ENCODE data around the gene KRT82.
"Not testable (repeated sequence)": the region's sequence is repeated elsewhere in the genome, so short reads cannot be mapped to it uniquely, and the experiment has no call there.

Gene KRT82

GRCh38 chr12:52434760-52435530 lies 28.8 kb upstream of the KRT82 start:
- DNase-seq, result no peak

GRCh38 chr12:52434081-52434733 lies 28.1 kb upstream of the KRT82 start, which contains the start of gene KRT75:
KRT75 (minus strand) TSS chr12:52434371; CDS start chr12:52434304, 67 bp downstream.
- no peak for DNase-seq

DNA sequence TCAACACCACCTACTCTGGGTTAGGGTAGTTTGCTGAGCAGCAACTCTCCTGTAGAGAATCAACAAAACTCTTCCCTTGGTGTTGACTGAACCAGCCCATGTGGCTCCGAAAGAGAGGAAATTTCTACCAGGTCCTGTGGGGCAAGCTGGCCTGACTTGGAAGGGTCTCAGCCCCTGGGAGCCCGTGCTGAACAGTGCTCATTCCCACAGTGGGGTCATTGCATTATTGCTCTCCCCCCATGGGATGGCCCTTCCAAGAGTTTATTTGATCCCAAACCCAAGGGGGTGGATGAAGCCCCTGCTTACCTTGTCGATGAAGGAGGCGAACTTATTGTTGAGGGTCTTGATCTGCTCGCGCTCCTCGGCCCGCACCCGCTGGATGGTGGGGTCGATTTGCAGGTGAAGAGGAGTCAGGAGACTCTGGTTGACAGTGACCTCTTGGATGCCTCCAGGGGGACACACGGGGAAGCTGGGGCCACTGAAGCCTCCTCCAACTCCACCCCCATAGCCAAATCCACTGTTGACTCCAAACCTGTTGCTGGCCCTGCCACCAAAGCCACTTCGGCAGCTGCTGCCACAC lies 27.5 kb upstream of the KRT82 start:
- DNase-seq, result no peak

DNA sequence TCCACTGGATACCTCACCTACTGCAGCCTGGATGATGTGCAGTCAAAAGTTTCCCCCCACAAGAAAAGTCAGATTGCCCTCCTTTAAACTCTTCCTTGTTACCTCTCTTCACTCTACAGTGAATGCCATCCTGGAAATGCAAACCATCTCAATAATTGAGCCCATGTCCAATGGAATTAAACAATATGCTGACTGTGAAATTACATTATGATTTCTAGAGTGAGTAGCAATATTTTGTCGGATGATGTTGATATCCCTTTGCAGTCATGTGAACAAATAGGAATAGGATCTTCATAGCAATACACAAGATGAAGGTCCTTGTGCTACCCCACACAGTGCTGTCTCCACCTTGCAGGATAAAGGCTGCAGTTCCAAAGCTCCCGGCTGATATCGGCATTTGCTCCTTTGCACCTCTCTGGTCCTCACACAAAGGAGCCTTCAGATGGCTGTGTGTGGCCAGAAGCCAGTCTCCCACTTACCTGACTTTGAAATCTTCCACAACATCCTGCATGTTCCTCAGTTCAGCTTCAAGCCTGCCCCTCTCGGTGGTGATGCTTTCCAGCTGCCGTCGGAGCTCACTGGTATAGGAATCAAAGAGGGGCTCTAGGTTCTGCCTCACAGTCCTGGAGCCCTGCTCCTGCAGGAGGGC lies 26.5 kb upstream of the KRT82 start:
- DNase-seq, result no peak

DNA sequence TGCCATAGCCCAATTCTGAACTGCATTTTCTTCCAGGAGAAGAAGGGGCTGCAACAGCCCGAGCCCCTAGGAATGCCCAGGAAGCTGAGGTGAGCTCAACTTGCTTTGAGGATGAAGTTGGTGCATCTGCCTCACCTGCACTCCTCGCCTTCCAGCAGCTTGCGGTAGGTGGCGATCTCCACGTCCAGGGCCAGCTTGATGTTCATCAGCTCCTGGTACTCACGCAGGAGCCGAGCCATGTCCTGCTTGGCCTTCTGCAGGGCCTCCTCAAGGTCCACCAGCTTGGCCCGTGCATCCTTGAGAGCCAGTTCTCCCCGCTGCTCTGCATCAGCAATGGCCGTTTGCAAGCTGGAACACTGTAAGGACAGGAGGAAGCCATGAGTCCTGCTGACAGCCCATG lies 22.0 kb upstream of the KRT82 start:
- no peak for DNase-seq

- DNase-seq, result no peak
Measured at GRCh38 chr12:52427083-52427482, 20.9 kb upstream of the KRT82 start.

DNA sequence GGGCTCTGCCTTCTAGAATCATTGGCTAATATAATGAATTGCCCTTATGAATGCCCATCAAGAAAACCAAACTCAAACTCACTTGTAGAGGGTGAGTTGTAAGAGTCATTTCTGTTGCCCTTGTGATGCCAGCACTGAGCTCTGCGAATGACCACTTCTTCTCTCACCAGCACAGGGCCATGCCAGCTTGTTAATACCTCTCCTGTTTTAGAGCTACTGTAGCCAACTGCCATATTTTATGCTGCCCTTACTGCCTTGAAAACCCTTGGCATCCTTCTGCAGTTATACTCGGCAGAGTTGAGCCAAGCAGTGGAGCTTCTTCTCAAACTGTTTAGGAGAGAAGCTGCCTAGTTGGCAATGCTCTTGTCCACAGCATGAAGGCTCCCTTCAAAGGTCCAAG lies 19.9 kb upstream of the KRT82 start:
- no peak for DNase-seq

DNA sequence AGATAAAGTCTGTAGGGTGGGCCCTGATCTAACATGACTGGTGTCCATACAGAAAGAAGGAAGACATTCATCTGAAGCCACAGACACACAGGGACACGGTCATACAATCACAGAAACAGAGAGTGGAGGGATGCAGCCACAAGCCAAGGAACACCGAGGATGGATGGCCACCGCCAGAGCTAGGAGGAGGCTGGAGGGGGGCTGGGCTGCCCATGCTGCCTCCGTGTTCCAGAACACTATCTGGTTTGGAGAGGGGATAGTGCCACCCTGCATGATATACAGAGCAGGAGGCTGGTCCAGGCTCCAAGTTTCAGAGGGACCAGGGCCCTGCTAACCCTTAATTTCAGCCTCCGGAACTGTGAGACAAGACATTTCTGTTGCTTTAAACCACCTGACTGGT lies 19.3 kb upstream of the KRT82 start:
- DNase-seq, result no peak

DNA sequence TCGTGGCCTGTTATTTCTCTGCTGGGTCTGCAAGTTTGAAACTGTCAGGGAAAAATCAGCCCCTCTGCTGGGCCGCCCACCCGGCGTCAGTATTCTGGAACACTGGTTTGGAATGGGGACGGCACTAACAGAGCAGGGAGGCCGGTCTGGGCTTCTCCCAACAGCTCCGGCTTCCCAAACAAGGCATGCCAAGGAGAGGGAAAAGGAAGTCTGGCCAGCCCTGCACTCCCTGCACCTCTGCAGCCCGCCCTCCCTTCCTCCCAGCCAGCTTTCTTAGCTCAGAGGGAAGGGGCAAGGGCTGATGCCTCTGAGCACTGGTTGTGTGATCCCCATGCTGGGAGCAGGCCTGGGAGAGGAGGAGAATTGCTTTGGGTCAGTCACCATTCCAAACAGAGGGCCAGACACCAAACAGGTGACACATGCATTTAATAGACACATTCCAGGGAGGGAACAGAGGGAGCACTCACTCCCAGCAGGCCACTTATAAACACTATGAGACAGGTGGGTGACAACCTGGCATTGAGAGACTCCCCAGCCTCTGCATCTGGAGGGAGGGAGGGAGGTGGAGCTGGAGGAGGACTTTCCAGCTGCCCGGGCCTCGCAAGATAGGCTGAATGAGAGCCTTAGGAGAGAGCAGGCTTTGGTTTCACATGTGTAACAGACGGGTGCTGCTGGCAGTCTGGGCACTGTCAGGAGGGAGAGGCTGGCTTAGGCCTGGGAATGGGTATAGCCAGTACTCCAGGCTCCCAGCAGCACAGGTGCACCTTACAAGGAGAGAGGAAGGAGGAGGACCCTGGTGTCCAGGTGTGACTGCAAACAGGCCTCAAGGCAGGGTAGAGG lies 17.7 kb upstream of the KRT82 start:
- DNase-seq, result no peak

DNA sequence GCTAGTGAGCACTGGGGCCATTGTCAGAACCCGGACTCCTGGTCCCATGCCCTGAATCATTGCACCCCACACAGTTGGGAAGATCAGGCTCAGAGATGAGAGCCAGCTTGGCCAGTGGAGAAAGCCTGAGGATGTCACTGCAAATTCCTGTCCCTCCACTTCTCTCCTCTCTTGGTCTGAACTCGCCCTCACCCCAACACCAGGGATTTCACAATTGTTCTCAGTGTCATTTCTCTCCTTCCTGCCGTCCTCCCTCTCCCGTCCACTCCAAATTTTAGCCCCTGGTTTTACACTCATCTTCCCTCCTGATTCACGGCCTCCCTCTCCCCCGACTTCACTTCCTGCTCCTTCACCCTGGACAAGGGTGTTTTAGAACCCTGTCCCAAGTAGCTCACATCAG lies 16.9 kb upstream of the KRT82 start:
- DNase-seq, result no peak

GRCh38 chr12:52419656-52420055 lies 13.5 kb upstream of the KRT82 start:
- no peak for DNase-seq

- DNase-seq, result no peak
Measured at GRCh38 chr12:52418576-52419110, 12.5 kb upstream of the KRT82 start.

DNA sequence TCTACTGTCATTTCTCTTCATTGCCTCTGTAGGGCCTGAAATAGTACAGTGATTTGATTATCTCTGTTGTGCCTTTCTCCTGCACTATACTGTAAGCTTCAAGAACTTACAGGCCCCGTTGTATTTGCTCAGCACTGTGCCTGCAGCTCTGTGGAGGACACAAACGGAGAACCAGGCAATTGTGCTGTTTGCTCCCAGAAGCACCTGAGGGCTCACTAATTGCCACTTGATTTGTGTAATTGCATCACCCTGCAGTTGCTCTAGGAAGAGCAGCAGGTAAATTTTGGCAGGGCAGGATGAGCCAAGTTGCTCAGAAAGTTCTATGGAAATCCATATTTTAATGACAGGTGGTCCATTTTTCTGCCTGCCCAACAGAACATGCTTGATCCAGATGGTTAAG lies 11.6 kb upstream of the KRT82 start:
- DNase-seq, result no peak

- DNase-seq, result no peak
Measured at GRCh38 chr12:52416795-52417194, 10.7 kb upstream of the KRT82 start.

DNA sequence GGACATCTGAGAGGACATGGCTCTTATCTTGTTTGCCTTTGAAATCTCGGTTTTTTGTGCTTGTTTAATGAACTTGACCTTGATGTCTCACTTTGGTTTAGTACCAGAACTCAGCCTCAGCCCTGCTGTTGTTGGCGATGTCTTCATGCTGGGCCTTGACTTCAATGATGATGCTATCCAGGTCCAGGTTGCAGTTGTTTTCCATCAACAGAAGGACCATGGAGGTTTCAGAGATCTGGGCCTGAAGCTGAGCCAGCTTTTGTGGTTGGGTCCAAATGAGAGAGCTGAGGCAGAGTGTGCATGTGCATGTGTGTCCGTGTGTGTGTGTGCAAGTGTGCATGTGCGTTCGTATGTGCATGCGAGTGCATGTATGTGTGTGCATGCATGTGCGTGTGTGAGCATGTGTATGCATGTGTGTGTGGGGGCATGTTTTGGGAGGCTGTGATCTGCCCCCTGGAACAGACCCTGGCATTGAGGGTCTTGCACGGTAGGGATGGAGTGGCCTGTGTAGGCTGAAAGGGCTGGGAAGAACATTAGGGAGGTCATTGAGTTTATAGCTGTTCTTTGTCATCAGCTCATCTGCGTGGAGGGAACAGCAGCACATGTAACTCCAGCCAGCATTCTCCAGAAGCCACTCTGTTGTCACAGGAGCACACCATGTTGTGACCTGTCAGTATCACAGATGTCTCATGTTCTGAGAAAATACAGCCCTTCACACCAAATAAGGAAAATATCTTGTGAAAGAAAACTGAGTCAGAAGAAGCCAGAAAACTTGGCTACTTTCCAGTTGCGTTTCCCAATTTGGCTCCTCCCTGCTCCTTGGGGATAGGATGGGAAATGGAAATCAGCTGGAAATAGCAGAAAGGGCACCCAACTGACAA lies 10.0 kb upstream of the KRT82 start:
- DNase-seq, result no peak

DNA sequence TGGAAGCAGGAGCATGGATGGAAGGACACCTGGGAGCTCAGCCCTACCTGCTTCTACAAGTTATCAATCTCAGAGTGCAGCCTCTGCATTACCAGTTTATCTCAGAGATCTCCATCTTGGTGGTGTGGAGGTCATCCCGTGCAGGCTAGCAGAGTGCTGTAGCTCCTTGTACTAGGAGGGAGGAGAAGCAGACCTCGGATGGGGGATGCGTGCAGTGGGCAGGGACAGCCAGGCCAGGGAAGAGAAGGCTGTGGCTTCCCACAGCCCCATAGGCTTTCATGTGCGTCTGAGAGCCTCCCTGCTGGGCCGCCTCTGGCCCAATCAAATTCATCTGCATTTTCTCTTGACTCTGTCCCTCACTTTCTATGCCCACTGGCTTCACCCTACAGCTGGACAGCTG lies 8.8 kb upstream of the KRT82 start:
- no peak for DNase-seq

- DNase-seq, result no peak
Measured at GRCh38 chr12:52413782-52414345, 7.7 kb upstream of the KRT82 start.

- no peak for DNase-seq
Measured at GRCh38 chr12:52413202-52413601, 7.1 kb upstream of the KRT82 start.

- no peak for DNase-seq
Measured at GRCh38 chr12:52411815-52412214, 5.7 kb upstream of the KRT82 start.

DNA sequence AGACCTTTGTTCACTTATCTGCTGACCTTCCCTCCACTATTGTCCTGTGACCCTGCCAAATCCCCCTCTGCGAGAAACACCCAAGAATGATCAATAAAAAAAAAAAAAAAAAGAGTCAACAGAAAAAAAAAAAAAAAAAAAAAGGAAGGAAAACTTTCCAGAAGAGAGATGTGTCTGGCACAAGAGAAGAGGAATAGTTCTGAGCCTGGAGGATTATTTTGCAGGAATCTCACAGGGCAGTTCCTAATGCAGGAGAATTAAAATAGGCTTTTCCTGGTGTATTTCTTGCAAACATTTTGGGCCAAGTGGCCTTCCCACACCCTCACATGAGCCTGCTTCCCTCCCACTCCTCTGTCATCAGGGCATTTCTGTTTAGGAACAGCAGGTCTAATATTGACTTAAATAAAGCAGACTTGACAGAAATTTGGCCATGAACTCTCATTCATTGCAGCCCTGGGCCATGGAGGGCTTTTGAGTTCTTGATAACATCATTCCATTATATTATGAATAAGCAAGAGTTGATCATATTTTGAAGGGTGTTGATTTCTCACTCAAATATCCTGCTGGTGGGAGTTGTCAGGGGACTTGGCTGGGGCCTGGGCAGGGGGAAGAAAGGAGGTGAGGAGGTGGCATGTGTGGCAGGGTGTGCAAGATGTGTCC lies 4.6 kb upstream of the KRT82 start:
- not testable (repeated sequence) for DNase-seq

DNA sequence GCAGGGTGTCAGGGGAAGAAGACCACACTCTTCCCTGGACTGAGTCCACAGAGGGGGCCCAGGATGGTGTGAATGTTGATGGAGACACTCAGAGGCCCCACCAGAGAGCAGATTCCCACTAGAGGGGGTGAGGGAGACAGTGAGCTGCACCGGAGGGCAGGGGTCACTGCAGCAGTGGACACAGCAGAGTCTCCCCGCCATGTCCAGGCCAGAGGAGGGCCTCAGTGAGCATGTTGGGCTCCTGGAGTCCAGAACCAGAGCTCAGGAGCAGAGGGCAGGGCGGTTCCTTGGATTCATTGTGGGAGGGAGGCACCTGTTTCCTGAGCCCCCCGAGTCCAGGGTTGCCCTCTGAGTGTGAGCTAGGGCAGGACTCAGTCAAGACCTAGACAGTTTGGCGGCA lies 1.8 kb upstream of the KRT82 start:
- DNase-seq, result no peak
